Fibroblast of mammary gland (primary cell): ENCODE measurements around the gene NIT1.

Experiments used
- DNase-seq: peaks from one replicate; pipeline ENCODE4 v3.0.0-alpha.2; 2010; ENCODE audit warnings: low read depth
- H3K4me3 ChIP-seq: 2 replicates; pipeline ENCODE4 v1.5.1; 2011; ENCODE audit warnings: low read depth, mild to moderate bottlenecking, low read length, moderate library complexity; ENCODE audit not compliant: control insufficient read depth
- CTCF ChIP-seq: conservative IDR thresholded peaks from 2 replicates; pipeline ENCODE4 v1.5.1; 2011; ENCODE audit warnings: low read depth, low read length, inconsistent platforms; ENCODE audit not compliant: control insufficient read depth, insufficient read depth

The NIT1 gene

GRCh38 chr1:161117759-161118581 is at the start of gene NIT1, which contains the start of gene PFDN2:
Gene NIT1, plus strand, starts transcription at chr1:161118105. Its CDS starts 72 bp downstream, at chr1:161118177.
Gene PFDN2, minus strand, starts transcription at chr1:161118037. Its CDS starts 11 bp downstream, at chr1:161118026.
- no peak for TF ChIP-seq CTCF
- DNase-seq = peak; percentile 81

GRCh38 chr1:161068306-161069234 is 49.3 kb upstream of the NIT1 start:
- TF ChIP-seq CTCF = no peak
- no peak overlapping the region for H3K4me3 ChIP-seq
- no peak for DNase-seq

More at GRCh38 chr1:161117759-161118581, at the start of gene NIT1, which contains the start of gene PFDN2:
- H3K4me3 ChIP-seq = peak within 1 kb of the TSS; percentile 90

- no peak for DNase-seq
- no peak for TF ChIP-seq CTCF
- no peak overlapping the region for H3K4me3 ChIP-seq
Measured at GRCh38 chr1:161069241-161069640, 48.7 kb upstream of the NIT1 start.

- no peak for DNase-seq
- H3K4me3 ChIP-seq = no peak within 1 kb of the TSS
Measured at GRCh38 chr1:161069731-161070270, 48.1 kb upstream of the NIT1 start, which contains the start of gene ARHGAP30. Gene ARHGAP30, minus strand, starts transcription at chr1:161069891. Its CDS starts 267 bp downstream, at chr1:161069624.

GRCh38 chr1:161070761-161071160 is 47.1 kb upstream of the NIT1 start:
- no peak for DNase-seq

More at GRCh38 chr1:161069731-161070270, 48.1 kb upstream of the NIT1 start, which contains the start of gene ARHGAP30:
- no peak for TF ChIP-seq CTCF

More at GRCh38 chr1:161070761-161071160, 47.1 kb upstream of the NIT1 start:
- no peak for TF ChIP-seq CTCF
- H3K4me3 ChIP-seq = no peak overlapping the region
